GM08714 (cell line): ENCODE measurements around the gene C2.

Source experiments
- H3K4me3 ChIP-seq: fragments of 200-500 bp; sonication (Bioruptor generic); 2 replicates; pipeline ENCODE4 v1.5.1; 2014; ENCODE audit warnings: mild to moderate bottlenecking, low read length, inconsistent platforms
- ZNF274 ChIP-seq: IDR thresholded peaks from 2 replicates; pipeline ENCODE4 v1.6.1; 2012; ENCODE audit warnings: mild to moderate bottlenecking, low read depth, low read length

C2 gene

GRCh38 chr6:31933537-31933936 lies 6.0 kb downstream of the C2 start:
- no peak overlapping the region for H3K4me3 ChIP-seq
- TF ChIP-seq ZNF274 = no peak

GRCh38 chr6:31935021-31935420 lies 7.5 kb downstream of the C2 start:
- TF ChIP-seq ZNF274 = no peak
- H3K4me3 ChIP-seq = no peak overlapping the region

GRCh38 chr6:31935823-31936222 lies 8.3 kb downstream of the C2 start:
- TF ChIP-seq ZNF274 = no peak
- no peak overlapping the region for H3K4me3 ChIP-seq

- TF ChIP-seq ZNF274 = no peak
- no peak overlapping the region for H3K4me3 ChIP-seq
Observed at GRCh38 chr6:31940256-31940664, 12.7 kb downstream of the C2 start.

GRCh38 chr6:31943742-31944141 lies 16.2 kb downstream of the C2 start:
- TF ChIP-seq ZNF274 = no peak
- no peak overlapping the region for H3K4me3 ChIP-seq

GRCh38 chr6:31945154-31945506 lies 17.6 kb downstream of the C2 start:
- H3K4me3 ChIP-seq = no peak overlapping the region
- TF ChIP-seq ZNF274 = no peak

- TF ChIP-seq ZNF274 = no peak
- no peak within 1 kb of the TSS for H3K4me3 ChIP-seq
Observed at GRCh38 chr6:31945507-31946369, 18.2 kb downstream of the C2 start, which contains the start of gene CFB. CFB (plus strand) TSS chr6:31946095; CDS start chr6:31946222, 127 bp downstream.

GRCh38 chr6:31946370-31946885 lies 18.9 kb downstream of the C2 start:
- no peak overlapping the region for H3K4me3 ChIP-seq
- no peak for TF ChIP-seq ZNF274

GRCh38 chr6:31947070-31947675 lies 19.7 kb downstream of the C2 start:
- TF ChIP-seq ZNF274 = no peak
- H3K4me3 ChIP-seq = no peak overlapping the region

GRCh38 chr6:31947864-31948263 lies 20.3 kb downstream of the C2 start:
- H3K4me3 ChIP-seq = no peak overlapping the region
- no peak for TF ChIP-seq ZNF274

GRCh38 chr6:31948306-31948705 lies 20.8 kb downstream of the C2 start:
- H3K4me3 ChIP-seq = no peak overlapping the region
- no peak for TF ChIP-seq ZNF274

- H3K4me3 ChIP-seq = no peak overlapping the region
- no peak for TF ChIP-seq ZNF274
Observed at GRCh38 chr6:31948753-31949413, 21.4 kb downstream of the C2 start.

GRCh38 chr6:31949926-31950548 lies 22.5 kb downstream of the C2 start:
- H3K4me3 ChIP-seq = no peak overlapping the region
- no peak for TF ChIP-seq ZNF274

- H3K4me3 ChIP-seq = no peak overlapping the region
- no peak for TF ChIP-seq ZNF274
Observed at GRCh38 chr6:31952140-31952805, 24.8 kb downstream of the C2 start.
